PC-3 (cell line): Measurements from ENCODE around the gene IL18BP. TPM values are rescaled to one million over a fixed set of nuclear protein-coding genes. Genes with fewer than 3 reads are reported as not detected.

ENCODE experiments used
- ATAC-seq: fragments of 200-7000 bp; cut with Tn5 transposase; 2 replicates; pipeline ENCODE4 v1.9.1; 2020; ENCODE audit warnings: mild to moderate bottlenecking, moderate library complexity
- BruUV-seq: library from RNA; stranded (reverse); fragments of 400-500 nt; replicated peaks from 2 replicates; lab custom pipeline; 2021; lab: Mats Ljungman, UMichigan
- CTCF ChIA-PET: fragments of 300-600 bp; sonication (Branson Sonifier 250); formaldehyde crosslinking; loops from one replicate; lab custom pipeline; 2022; ENCODE audit warnings: antibody characterized with exemption; lab: Charles Lee
- POLR2A ChIA-PET: fragments of 300-600 bp; sonication (Branson Sonifier 250); formaldehyde crosslinking; loops from one replicate; lab custom pipeline; 2022; ENCODE audit warnings: antibody characterized with exemption; ENCODE audit not compliant: unreplicated experiment; lab: Charles Lee
- DNase-seq: peaks from one replicate; pipeline ENCODE4 v3.0.0-alpha.2; 2015
- H2AFZ ChIP-seq: fragments of 300-600 bp; sonication (generic); 2 replicates; pipeline ENCODE4 v1.6.0; 2016; ENCODE audit warnings: antibody characterized with exemption, low read length
- H3F3A ChIP-seq: fragments of 300-600 bp; sonication (generic); one replicate; pipeline ENCODE4 v1.6.0; 2017; ENCODE audit warnings: antibody characterized with exemption, low read length, control low read depth, mild to moderate bottlenecking; ENCODE audit not compliant: unreplicated experiment
- H3K27ac ChIP-seq: fragments of 300-600 bp; sonication (generic); 2 replicates; pipeline ENCODE4 v1.5.1; 2016; ENCODE audit warnings: mild to moderate bottlenecking, low read length
- H3K27me3 ChIP-seq: fragments of 300-600 bp; sonication (generic); 2 replicates; pipeline ENCODE4 v1.6.1; 2016; ENCODE audit warnings: low read length, mixed read lengths
- H3K36me3 ChIP-seq: fragments of 300-600 bp; sonication (generic); 2 replicates; pipeline ENCODE4 v1.6.1; 2016; ENCODE audit warnings: low read depth, mixed run types, low read length, mixed read lengths
- H3K4me1 ChIP-seq: fragments of 300-600 bp; sonication (generic); 2 replicates; pipeline ENCODE4 v1.5.1; 2016; ENCODE audit warnings: low read length; ENCODE audit not compliant: insufficient read depth
- H3K4me2 ChIP-seq: fragments of 300-600 bp; sonication (generic); 2 replicates; pipeline ENCODE4 v1.6.0; 2016; ENCODE audit warnings: low read length
- H3K4me3 ChIP-seq: fragments of 300-600 bp; sonication (generic); 2 replicates; pipeline ENCODE4 v1.5.1; 2016; ENCODE audit warnings: mild to moderate bottlenecking, low read length, mixed read lengths
- H3K79me2 ChIP-seq: fragments of 300-600 bp; sonication (generic); 2 replicates; pipeline ENCODE4 v1.6.1; 2017; ENCODE audit warnings: low read length, mixed read lengths
- H3K9ac ChIP-seq: fragments of 300-600 bp; sonication (generic); 2 replicates; pipeline ENCODE4 v1.6.0; 2016; ENCODE audit warnings: mild to moderate bottlenecking, low read length
- H3K9me2 ChIP-seq: fragments of 300-600 bp; sonication (generic); replicated peaks from 2 replicates; pipeline ENCODE4 v1.6.1; 2016; ENCODE audit warnings: mixed run types, low read length, mixed read lengths
- H3K9me3 ChIP-seq: fragments of 300-600 bp; sonication (generic); 2 replicates; pipeline ENCODE4 v1.6.1; 2016; ENCODE audit warnings: low read length, mixed read lengths
- H4K20me1 ChIP-seq: fragments of 300-600 bp; sonication (generic); 2 replicates; pipeline ENCODE4 v1.6.1; 2016; ENCODE audit warnings: low read length, mixed read lengths
- CTCF ChIP-seq: fragments of 300-600 bp; sonication (generic); conservative IDR thresholded peaks from 2 replicates; pipeline ENCODE4 v1.5.1; 2017; ENCODE audit warnings: antibody characterized with exemption, low read depth, mild to moderate bottlenecking, low read length
- EZH2 ChIP-seq: fragments of 300-600 bp; sonication (generic); IDR thresholded peaks from one replicate; pipeline ENCODE4 v1.6.1; 2017; ENCODE audit warnings: antibody characterized with exemption, mild to moderate bottlenecking, low read length; ENCODE audit not compliant: unreplicated experiment
- EZH2phosphoT487 ChIP-seq: fragments of 300-600 bp; sonication (generic); IDR thresholded peaks from 2 replicates; pipeline ENCODE4 v1.6.1; 2018; ENCODE audit warnings: mild to moderate bottlenecking, antibody characterized with exemption, low read length, borderline replicate concordance
- intact Hi-C: fragments of 100-400 bp; cut with micrococcal nuclease; formaldehyde crosslinking; loops from 2 replicates; pipeline ENCODE4 v1.9.0; 2023
- total RNA-seq: library from RNA; depleted of rRNA; stranded (reverse); fragments of >200 nt; gene quantifications from 2 replicates; pipeline ENCODE4 v1.2.3, GENCODE V29; 2014

Gene IL18BP
- total RNA-seq, 1 experiment from 2014 or later, result 7.2 TPM

- DNase-seq (peak; percentile 19), ATAC-seq (no peak)
- ChIA-PET CTCF (no interaction called here), POLR2A (no interaction called here)
- no peaks in the 10 kb centered on the region for H3K9me3 ChIP-seq
- no peak overlapping the region for H3K9ac ChIP-seq
- no peak overlapping the region for H3K4me3 ChIP-seq
- no TSS peak for BruUV-seq
- H3K36me3 ChIP-seq, result peaks cover 77% of the 10 kb centered on the region
- no peak overlapping the region for H3K27ac ChIP-seq
- intact Hi-C loops, result no loop called here
- peaks cover 6% of the 10 kb centered on the region for H3F3A ChIP-seq
- no peak overlapping the region for H3K4me2 ChIP-seq
- H3K27me3 ChIP-seq, result no peaks in the 10 kb centered on the region
- H3K4me1 ChIP-seq, result no peaks in the 10 kb centered on the region
- peaks cover 5% of the 10 kb centered on the region; the same call in 1 of the 2 replicates for H4K20me1 ChIP-seq
- H3K9me2 ChIP-seq, result no peaks in the 10 kb centered on the region
- H2AFZ ChIP-seq, result no peak overlapping the region
- TF ChIP-seq CTCF (no peak), EZH2phosphoT487 (no peak), EZH2 (no peak)
- no peaks in the 10 kb centered on the region for H3K79me2 ChIP-seq
Measured at GRCh38 chr11:72005347-72006260, 6.9 kb downstream of the IL18BP start.

- Histone ChIP-seq H3K4me2 (no peak overlapping the region), H3K9ac (no peak overlapping the region), H3K36me3 (peaks cover 78% of the 10 kb centered on the region), H3K4me3 (no peak overlapping the region), H4K20me1 (peaks cover 5% of the 10 kb centered on the region), H3K9me3 (no peaks in the 10 kb centered on the region), H2AFZ (no peak overlapping the region), H3F3A (peaks cover 6% of the 10 kb centered on the region), H3K4me1 (no peaks in the 10 kb centered on the region), H3K27ac (no peak overlapping the region), H3K9me2 (no peaks in the 10 kb centered on the region), H3K79me2 (no peaks in the 10 kb centered on the region), H3K27me3 (no peaks in the 10 kb centered on the region)
- BruUV-seq, result no TSS peak
- intact Hi-C loops, result no loop called here
- ChIA-PET POLR2A (no interaction called here), CTCF (no interaction called here)
- TF ChIP-seq EZH2phosphoT487 (no peak), EZH2 (no peak), CTCF (no peak)
- DNase-seq (no peak), ATAC-seq (no peak)
Measured at GRCh38 chr11:72006309-72007088, 7.8 kb downstream of the IL18BP start.
